Stimulated activated CD8-positive, alpha-beta memory T cell treated with anti-CD3 and anti-CD28 coated beads, Interleukin-4, amount 100 ng/mL, for 48 hours (primary cell): ENCODE results near the gene NHP2.
A peak's percentile ranks its signal among the peaks of the same experiment; 100 is the strongest.

Experiments used
- DNase-seq: peaks from one replicate; pipeline ENCODE4 v3.0.0-alpha.2; 2020

The NHP2 gene

DNA sequence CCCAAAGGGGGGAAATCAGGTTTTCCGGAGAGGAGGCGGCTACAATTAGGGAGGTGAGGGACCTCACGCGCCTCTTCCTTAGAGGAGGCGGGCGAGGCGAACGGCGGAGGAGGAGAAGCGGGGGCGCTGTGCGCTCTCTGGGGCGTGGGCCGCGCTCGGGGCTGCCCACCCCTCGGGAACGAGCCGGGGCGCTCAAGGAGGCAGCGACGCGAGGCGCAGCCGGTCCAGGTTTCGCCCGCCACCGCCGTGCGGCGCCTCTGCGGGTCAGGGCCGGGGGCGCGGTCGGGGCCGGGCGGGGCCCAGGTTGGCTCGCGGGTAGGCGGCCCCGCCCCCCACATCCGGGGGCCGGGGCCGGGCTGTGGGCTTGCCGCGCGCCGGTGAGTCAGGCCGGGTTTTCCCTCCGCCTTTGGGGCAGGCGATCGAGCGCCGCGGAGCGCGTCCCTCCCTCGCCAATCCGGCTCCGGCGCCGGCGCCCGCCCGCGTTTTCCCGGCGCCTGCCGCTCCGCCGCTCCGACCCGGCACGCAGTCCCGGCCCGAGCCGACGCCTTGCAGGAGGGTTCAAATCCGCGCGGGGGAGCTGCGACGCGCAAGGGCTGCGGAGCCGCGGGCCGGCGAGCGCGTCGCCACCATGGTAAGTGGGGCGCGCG lies 40.4 kb downstream of the NHP2 start, which contains the start of gene N4BP3:
Gene N4BP3 (plus strand): TSS at position 392 of the 647 bp plus-strand sequence. CDS start 6,052 bp downstream, outside the sequence.
- peak; percentile 88 for DNase-seq

DNA sequence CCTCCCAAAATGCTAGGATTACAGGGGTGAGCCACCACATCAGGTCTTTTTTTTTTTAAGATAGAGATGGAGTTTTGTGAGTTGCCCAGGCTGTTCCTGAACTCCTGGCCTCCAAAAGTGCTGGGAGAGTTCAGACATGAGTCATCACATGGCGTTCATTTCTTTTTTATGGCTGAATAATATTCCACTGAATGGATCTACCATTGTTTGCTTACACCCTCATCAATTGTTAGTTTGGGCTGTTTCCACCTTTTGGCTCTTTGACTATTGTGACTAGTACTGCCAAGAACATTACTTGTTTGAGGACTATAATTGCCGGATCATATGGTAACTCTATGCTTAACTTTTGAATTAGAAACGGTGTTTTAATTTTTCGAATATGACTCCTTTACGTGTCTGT lies 41.1 kb downstream of the NHP2 start:
- DNase-seq = no peak

DNA sequence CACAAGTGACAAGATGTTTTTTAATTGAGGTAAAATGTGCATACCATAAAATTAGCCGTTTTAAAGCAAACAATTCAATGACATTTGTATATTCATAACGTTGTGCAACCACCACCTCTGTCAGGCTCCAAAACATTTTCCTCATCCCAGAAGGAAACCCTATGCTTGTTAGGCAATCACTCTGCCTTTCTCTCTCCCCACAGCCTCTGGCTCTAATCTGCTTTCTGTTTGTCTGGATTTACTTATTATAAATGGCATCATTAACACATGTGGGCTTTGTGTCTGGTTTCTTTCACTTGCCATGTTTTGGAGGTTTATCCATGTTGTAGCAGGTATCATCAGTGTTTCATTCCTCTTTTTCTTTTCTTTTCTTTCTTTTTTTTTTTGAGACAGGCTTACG lies 41.8 kb downstream of the NHP2 start:
- DNase-seq = no peak

DNA sequence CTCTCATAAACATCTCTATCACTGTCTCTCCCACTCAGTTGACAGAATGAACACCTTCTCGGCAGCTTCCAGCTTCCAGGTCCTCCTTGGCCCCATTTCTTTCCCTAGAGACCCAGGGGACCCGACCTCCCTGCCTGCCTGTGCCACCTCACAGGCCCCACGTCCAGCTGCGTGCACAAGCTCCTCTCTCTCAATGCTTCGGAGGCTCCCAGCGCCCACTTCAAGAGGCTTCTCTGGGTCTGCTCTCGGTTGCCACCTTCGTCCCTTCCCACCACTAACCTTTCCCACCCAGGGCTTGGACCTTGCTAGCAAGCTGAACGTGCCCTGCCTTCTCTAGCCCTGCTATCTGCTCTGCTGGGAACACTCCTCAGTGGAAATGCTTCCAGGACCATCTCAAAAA lies 43.2 kb downstream of the NHP2 start:
- DNase-seq = no peak

DNA sequence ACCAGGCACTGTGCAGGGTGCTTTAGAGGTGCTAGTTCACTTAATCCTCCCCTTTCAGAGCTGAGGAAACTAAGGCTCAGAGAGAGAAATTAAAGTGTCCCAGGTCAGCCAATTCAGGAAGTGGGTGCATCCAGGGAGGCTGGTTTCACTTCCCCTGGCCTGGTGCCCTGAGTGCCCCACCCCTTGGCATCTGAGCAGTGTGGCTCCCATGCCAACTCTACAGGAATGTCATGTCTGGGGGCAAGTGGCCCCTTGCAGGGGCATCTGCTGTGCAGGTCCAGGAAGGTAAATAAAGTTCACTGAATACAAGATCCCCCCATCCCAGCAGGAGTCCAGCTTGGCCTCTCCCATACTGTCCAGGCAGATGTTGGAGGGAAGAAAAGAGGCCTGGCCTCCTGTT lies 44.7 kb downstream of the NHP2 start:
- DNase-seq = no peak

DNA sequence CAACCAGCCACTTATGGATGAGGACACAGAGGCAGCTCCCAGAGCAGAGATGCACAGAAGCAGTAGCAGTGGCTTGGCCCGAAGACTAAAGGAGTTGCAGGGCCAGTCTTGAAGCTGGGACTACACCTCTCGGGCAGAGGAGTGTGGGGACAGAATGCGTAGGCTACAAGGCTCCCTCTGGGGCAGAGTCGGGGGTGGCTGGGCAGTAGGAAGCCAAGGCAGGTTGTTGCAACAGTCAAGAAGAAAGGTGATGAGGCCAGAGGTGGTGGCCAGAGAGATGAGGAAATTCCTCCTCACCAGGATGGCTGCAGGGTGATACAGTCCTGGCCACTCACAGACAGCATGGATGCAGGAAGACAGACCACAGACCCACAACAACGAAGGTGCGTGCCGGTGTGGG lies 45.2 kb downstream of the NHP2 start:
- DNase-seq = no peak

DNA sequence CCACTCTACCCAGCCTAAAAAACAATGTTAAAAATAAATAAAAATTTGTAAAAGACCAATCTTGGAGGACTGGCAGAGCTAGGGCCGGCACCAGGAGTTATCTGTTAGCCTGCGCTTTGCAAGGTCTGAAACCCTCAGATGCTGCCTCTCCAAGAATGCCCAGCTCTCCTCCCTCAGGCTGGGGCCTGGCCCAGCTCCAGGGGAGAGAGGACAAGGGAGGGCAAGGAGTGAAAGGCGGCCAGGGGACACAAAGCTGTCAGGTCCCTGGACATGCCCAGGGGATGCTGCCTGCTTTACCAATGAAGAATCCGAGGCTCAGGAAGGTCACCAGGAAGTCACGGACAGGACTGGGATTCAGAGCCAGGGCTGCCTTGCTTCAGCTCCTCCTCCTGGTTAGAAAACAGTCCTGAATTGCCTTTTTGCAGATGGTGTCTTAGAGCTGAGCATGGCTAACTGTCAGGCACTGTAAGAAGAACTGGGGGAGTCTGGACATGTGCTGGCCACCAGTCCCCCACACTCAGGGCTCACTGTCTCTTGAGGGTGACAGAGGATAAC lies 45.9 kb downstream of the NHP2 start:
- DNase-seq = no peak

DNA sequence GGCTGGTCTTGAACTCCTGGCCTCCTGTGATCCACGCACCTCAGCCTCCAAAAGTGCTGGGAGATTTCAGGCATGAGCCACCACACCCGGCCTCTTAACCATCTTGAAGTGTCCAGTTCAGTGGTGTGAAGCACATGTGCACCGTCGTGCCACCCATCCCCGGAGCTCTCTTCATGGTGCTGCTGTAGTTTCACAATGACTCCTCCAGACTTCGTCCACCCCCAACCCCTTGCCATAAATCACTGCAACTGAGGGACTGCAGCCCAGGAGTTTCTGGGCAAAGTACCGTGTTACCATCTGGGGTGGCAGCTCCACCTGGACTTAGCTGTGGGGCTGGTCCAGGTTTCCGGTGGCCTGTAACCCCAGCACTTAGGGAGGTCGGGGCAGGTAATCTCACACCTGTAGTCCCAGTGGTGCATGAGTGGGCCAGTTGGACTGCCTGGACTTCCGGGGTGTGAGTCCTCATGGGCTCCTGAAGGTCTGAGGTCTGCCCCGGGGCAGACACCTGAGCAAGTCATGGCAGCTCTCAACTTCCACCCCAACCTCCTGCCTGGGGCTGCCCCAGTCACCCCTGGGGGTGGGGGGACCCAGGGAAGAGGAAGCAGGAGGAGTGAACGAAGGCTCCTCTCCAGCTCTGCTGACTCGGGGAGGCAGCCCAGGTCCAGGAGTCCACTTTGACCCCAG lies 47.0 kb downstream of the NHP2 start:
- DNase-seq = no peak

DNA sequence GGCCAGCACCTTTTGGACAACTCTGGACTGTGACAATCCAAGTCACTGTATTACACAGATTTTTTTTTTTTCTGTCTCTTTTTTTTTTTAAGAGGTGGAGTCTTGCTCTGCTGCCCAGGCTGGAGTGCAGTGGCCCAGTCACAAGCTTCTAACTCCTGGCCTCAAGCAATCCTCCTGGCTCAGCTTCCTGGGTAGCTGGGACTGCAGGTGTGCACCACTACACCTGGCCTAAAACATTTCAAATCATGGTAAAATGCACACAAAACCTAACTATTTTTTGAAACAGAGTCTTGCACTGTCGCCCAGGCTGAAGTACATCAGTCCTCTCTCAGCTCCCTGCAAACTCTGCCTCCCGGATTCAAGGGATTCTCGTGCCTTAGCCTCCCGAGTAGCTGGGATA lies 47.6 kb downstream of the NHP2 start:
- DNase-seq = no peak

DNA sequence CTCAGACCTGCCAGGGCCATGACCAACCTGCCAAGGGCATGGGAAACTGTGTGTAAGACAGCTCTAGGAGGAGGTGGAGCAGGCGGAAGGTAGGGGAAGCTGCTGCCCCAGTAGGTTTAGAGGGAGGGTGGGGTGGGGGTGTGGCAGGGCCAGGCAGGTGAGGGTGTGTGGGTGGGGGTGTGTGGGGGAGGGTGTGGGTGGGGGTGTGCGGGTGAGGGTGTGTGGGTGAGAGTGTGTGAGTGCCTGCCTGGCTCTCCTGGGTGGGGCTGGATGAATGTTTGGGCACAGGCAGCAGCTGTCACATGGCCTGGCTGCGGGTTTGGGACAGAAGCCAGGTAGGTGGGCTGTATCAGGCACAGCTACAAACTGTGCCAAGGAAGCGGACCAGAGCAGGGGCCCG lies 49.2 kb downstream of the NHP2 start:
- no peak for DNase-seq

DNA sequence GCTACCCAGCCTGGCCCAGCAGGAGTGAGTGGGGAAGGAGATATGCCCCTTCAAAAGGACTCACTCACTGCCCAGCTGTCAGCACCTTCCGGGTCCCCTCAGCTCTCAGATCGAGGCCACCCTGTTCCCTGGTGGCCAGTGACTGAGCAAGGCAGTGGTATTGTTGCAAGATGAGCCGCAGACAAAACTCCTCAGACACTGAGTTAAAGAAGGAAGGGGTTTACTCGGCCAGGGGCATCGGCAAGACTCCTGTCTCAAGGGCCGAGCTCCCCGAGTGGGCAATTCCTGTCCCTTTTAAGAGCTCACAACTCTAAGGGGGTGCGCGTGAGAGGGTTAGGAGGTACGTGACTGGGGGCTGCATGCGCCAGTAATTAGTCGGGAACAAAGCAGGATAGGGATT lies 50.1 kb downstream of the NHP2 start:
- DNase-seq = no peak
